GM10248 (cell line): Measurements from ENCODE around the gene TSC2.
A peak's percentile ranks its signal among the peaks of the same experiment; 100 is the strongest.
"Not testable (repeated sequence)": the region's sequence is repeated elsewhere in the genome, so short reads cannot be mapped to it uniquely, and the experiment has no call there.

Experiments
- CTCF ChIA-PET: fragments of 300-600 bp; sonication (Branson Sonifier 250); formaldehyde crosslinking; extraction: SDS; loops from one replicate; lab custom pipeline; 2021; ENCODE audit warnings: antibody characterized with exemption; lab: Yijun Ruan, JAX
- POLR2A ChIA-PET: fragments of 350-650 bp; sonication (Branson Sonifier 250); formaldehyde crosslinking; extraction: SDS; loops from one replicate; lab custom pipeline; 2020; ENCODE audit warnings: antibody characterized with exemption; lab: Yijun Ruan, JAX
- DNase-seq: peaks from one replicate; pipeline ENCODE4 v3.0.0; 2012; ENCODE audit errors: extremely low spot score
- CTCF ChIP-seq: IDR thresholded peaks from 2 replicates; pipeline ENCODE4 v1.5.1; 2012; ENCODE audit warnings: mild to moderate bottlenecking, low read depth; ENCODE audit errors: extremely low read depth, missing control alignments, control extremely low read depth

TSC2 gene

GRCh38 chr16:2009164-2009711, 38.5 kb upstream of the TSC2 start:
- no peak for TF ChIP-seq CTCF
- DNase-seq = no peak
- CTCF ChIA-PET = interaction anchor here (1.0 to 1.9 kb wide), 8 partner anchors 11 to 303 kb away, joined by 3 to 6 read pairs (median 4); partner anchors contain the start of genes MAPK8IP3, NPW, NTHL1 and TSC2
- POLR2A ChIA-PET = interaction anchor here (2.8 kb wide), 1 partner anchor 146 kb away, joined by 13 read pairs; the partner anchor contains the start of gene TRAF7

- ChIA-PET CTCF (no interaction called here), POLR2A (interaction anchor here (2.8 kb wide), 1 partner anchor 145 kb away, joined by 13 read pairs; the partner anchor contains the start of gene TRAF7)
- peak; percentile 97 for DNase-seq
- no peak for TF ChIP-seq CTCF
Observed at GRCh38 chr16:2009791-2010510, 37.8 kb upstream of the TSC2 start, which contains the start of gene ZNF598. Gene ZNF598, minus strand, starts transcription at chr16:2009821.

- CTCF ChIA-PET = interaction anchor here (1.1 to 4.4 kb wide), 3 partner anchors 8 to 128 kb away, joined by 4 to 34 read pairs (median 16); no protein-coding TSS in a partner anchor
- not testable (repeated sequence) for DNase-seq
- POLR2A ChIA-PET = interaction anchor here (0.7 to 1.9 kb wide), 2 partner anchors 13 to 144 kb away, joined by 5 read pairs; partner anchors contain the start of gene TRAF7
Observed at GRCh38 chr16:2011726-2012125, 36.1 kb upstream of the TSC2 start.

GRCh38 chr16:2013527-2013926, 34.3 kb upstream of the TSC2 start:
- POLR2A ChIA-PET = interaction anchor here (1.9 kb wide), 1 partner anchor 142 kb away, joined by 5 read pairs; the partner anchor contains the start of gene TRAF7
- CTCF ChIA-PET = interaction anchor here (0.7 to 4.4 kb wide), 5 partner anchors 10 to 140 kb away, joined by 3 to 34 read pairs (median 6); no protein-coding TSS in a partner anchor
- no peak for TF ChIP-seq CTCF
- DNase-seq = no peak

- ChIA-PET CTCF (interaction anchor here (0.9 to 4.4 kb wide), 5 partner anchors 8 to 125 kb away, joined by 3 to 34 read pairs (median 5); no protein-coding TSS in a partner anchor), POLR2A (interaction anchor here (0.6 kb wide), 1 partner anchor 146 kb away, joined by 4 read pairs; no protein-coding TSS in a partner anchor)
- DNase-seq = no peak
- no peak for TF ChIP-seq CTCF
Observed at GRCh38 chr16:2015117-2015946, 32.5 kb upstream of the TSC2 start.

- ChIA-PET POLR2A (no interaction called here), CTCF (interaction anchor here (1.1 to 3.5 kb wide), 4 partner anchors 12 to 131 kb away, joined by 3 to 15 read pairs (median 4); no protein-coding TSS in a partner anchor)
- DNase-seq = no peak
- no peak for TF ChIP-seq CTCF
Observed at GRCh38 chr16:2015947-2016208, 31.9 kb upstream of the TSC2 start.
